Measurements from ENCODE around the gene VANGL1.

Gene VANGL1

GRCh38 chr1:115729756-115730155 is 88.0 kb downstream of the VANGL1 start:
- DNase-seq (ENCODE audit: low read depth in 1 of 2, low spot score in 1 of 2) = no peak

GRCh38 chr1:115732316-115732715 is 90.5 kb downstream of the VANGL1 start:
- DNase-seq (ENCODE audit: low read depth in 1 of 2, low spot score in 1 of 2) = no peak

GRCh38 chr1:115740811-115741210 is 99.0 kb downstream of the VANGL1 start:
- no peak for DNase-seq (ENCODE audit: low read depth in 1 of 2, low spot score in 1 of 2)

- DNase-seq (ENCODE audit: low read depth in 1 of 2, low spot score in 1 of 2) = no peak
These were observed 103.0 kb downstream of the VANGL1 start for GRCh38 chr1:115744646-115745275.

GRCh38 chr1:115746021-115746690 is 104.4 kb downstream of the VANGL1 start:
- no peak for DNase-seq (ENCODE audit: low read depth in 1 of 2, low spot score in 1 of 2)
